Adipose tissue (tissue), 3 donors: Measurements from ENCODE around the gene GALE. TPM values are rescaled to one million over a fixed set of nuclear protein-coding genes. Genes with fewer than 3 reads are reported as not detected.

Experiments used
- H3K27ac ChIP-seq: one replicate; pipeline ENCODE4 v1.5.1; 2013; ENCODE audit warnings: low read depth, low read length
- WGBS, 3 donors: extraction: QIAGEN DNeasy Blood & Tissue Kit; methylation state at CpG; one replicate each; pipeline ENCODE4 v1.1.7; 2013; 5-methylcytosine and 5-hydroxymethylcytosine counted together
- polyA plus RNA-seq, 3 donors: library from polyadenylated mRNA; stranded (reverse); fragments of 200-250 nt; gene quantifications; one replicate each; pipeline ENCODE4 v1.2.3, GENCODE V29; 2013
- donor health status: healthy with polysubstance abuse.
- donor health status: Bipolar disorder and iron deficiency.
- donor health status: healthy.

Gene GALE
- polyA plus RNA-seq, 3 donors = 12.8 to 36.2 (median 15.4) TPM

- no peak overlapping the region for H3K27ac ChIP-seq
- 81 to 92% (median 87%) methylated on average over 10 of the region's 10 CpGs for WGBS, 3 donors
These were observed 27.7 kb downstream of the GALE start for GRCh38 chr1:23772854-23773242.

- no peak overlapping the region for H3K27ac ChIP-seq
- WGBS, 3 donors = 14 to 17% (median 17%) methylated on average over 14 of the region's 14 CpGs
These were observed 28.3 kb downstream of the GALE start for GRCh38 chr1:23772049-23772853.

GRCh38 chr1:23768733-23769132 lies 31.8 kb downstream of the GALE start:
- no peak overlapping the region for H3K27ac ChIP-seq
- WGBS, 3 donors = 71 to 89% (median 77%) methylated on average over 5 of the region's 5 CpGs

GRCh38 chr1:23763041-23763577 lies 37.4 kb downstream of the GALE start:
- 70 to 87% (median 80%) methylated on average over 7 of the region's 7 CpGs for WGBS, 3 donors
- H3K27ac ChIP-seq = no peak overlapping the region

GRCh38 chr1:23759277-23759676 lies 41.3 kb downstream of the GALE start:
- WGBS, 3 donors = 41 to 66% (median 62%) methylated on average over 4 of the region's 4 CpGs
- no peak overlapping the region for H3K27ac ChIP-seq

- H3K27ac ChIP-seq = no peak overlapping the region
- WGBS, 3 donors = 88 to 96% (median 90%) methylated on average over 1 of the region's 1 CpG
These were observed 42.7 kb downstream of the GALE start for GRCh38 chr1:23757812-23758211.

DNA sequence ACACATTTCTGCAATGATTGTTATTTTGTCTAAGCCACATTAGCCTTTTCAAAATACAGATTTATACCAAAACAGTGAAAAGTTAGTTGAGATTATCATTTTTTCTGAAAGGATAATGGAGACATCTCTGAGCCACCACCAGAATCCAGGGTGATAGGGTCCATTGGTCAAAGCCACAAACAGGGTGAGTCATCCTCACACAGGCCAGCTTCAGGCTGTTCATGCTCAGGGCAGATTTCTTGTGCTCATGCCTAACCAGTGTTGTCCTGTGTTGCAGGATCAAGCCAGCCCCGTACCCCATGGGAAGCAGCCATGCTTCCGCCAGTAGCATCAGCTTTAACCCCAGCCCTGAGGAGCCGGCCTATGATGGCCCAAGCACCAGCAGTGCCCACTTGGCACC lies 43.9 kb downstream of the GALE start:
- no peak overlapping the region for H3K27ac ChIP-seq
- WGBS, 3 donors = 84 to 96% (median 87%) methylated on average over 3 of the region's 3 CpGs

GRCh38 chr1:23752909-23753308 lies 47.6 kb downstream of the GALE start:
- WGBS, 3 donors = 57 to 94% (median 91%) methylated on average over 1 of the region's 1 CpG
- no peak overlapping the region for H3K27ac ChIP-seq

DNA sequence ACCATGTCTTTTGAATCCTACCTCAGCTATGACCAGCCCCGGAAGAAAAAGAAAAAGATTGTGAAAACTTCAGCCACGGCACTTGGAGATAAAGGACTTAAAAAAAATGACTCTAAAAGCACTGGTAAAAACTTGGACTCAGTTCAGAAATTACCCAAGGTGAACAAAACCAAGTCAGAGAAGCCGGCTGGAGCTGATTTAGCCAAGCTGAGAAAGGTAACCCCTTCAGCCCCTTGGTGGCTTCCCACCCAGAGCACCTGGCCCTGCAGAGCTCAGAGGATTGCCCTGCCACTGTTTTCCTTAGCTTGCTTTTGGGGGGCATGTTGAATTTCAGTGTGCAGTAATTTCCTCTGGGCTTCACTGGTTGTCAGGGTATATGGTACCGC lies 48.7 kb downstream of the GALE start:
- no peak overlapping the region for H3K27ac ChIP-seq
- WGBS, 3 donors = 55 to 94% (median 86%) methylated on average over 4 of the region's 4 CpGs

DNA sequence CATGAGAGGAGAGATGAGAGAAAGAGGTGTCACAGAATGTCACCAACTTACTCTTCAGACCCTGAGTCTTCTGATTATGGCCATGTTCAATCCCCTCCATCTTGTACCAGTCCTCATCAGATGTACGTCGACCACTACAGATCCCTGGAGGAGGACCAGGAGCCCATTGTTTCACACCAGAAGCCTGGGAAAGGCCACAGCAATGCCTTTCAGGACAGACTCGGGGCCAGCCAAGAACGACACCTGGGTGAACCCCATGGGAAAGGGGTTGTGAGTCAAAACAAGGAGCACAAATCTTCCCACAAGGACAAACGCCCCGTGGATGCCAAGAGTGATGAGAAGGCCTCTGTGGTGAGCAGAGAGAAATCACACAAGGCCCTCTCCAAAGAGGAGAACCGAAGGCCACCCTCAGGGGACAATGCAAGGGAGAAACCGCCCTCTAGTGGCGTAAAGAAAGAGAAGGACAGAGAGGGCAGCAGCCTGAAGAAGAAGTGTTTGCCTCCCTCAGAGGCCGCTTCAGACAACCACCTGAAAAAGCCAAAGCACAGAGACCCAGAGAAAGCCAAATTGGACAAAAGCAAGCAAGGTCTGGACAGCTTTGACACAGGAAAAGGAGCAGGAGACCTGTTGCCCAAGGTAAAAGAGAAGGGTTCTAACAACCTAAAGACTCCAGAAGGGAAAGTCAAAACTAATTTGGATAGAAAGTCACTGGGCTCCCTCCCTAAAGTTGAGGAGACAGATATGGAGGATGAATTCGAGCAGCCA lies 49.3 kb downstream of the GALE start:
- 35 to 72% (median 64%) methylated on average over 11 of the region's 11 CpGs for WGBS, 3 donors
- H3K27ac ChIP-seq = no peak overlapping the region

- 43 to 81% (median 80%) methylated on average over 3 of the region's 3 CpGs for WGBS, 3 donors
These were observed 52.5 kb downstream of the GALE start for GRCh38 chr1:23748016-23748415.

More at GRCh38 chr1:23748016-23748415, 52.5 kb downstream of the GALE start:
- no peak overlapping the region for H3K27ac ChIP-seq

Other genes with a start within 250 kb of the GALE start
- gene ID3, start 241.3 kb downstream of the GALE start, polyA plus RNA-seq = 100 to 1,000 TPM in 2 of 3 donors, 10 to 100 TPM in 1; 58.7 to 375 (median 170) TPM
- 1,000 to 10,000 TPM; 1,585 to 4,817 (median 2,703) TPM for gene RPL11, start 108.9 kb downstream of the GALE start, polyA plus RNA-seq
- 10 to 100 TPM; 15.7 to 31.1 (median 24.2) TPM for gene ELOA, start 57.3 kb downstream of the GALE start, polyA plus RNA-seq
- gene PITHD1, start 22.3 kb downstream of the GALE start, polyA plus RNA-seq = 10 to 100 TPM; 23.6 to 41.9 (median 38.8) TPM
- gene LYPLA2, start 9.6 kb downstream of the GALE start, polyA plus RNA-seq = 10 to 100 TPM; 29.9 to 46.0 (median 41.2) TPM
- 10 to 100 TPM; 27.3 to 40.5 (median 38.9) TPM for gene HMGCL, start 24.7 kb upstream of the GALE start, polyA plus RNA-seq
- gene FUCA1, start 67.5 kb upstream of the GALE start, polyA plus RNA-seq = 10 to 100 TPM; 13.8 to 17.1 (median 14.5) TPM
- under 1 TPM; 0.03 to 0.11 (median 0.06) TPM for gene CNR2, start 112.6 kb upstream of the GALE start, polyA plus RNA-seq
- 100 to 1,000 TPM in 1 of 3 donors, 10 to 100 TPM in 2; 27.6 to 113 (median 85.2) TPM for gene PNRC2, start 159.1 kb upstream of the GALE start, polyA plus RNA-seq
- 10 to 100 TPM; 27.4 to 61.7 (median 56.8) TPM for gene SRSF10, start 179.6 kb upstream of the GALE start, polyA plus RNA-seq